ENCODE results near the gene SCAMP5. TPM values are rescaled to one million over a fixed set of nuclear protein-coding genes. Genes with fewer than 3 reads are reported as not detected.

The SCAMP5 gene
- total RNA-seq, 3 donors from 2014 or later (not counting 1 experiment from before 2014, with no cell fraction given): 0.09 to 2.7 (median 0.54) TPM

- Mint-ChIP-seq H3K9me3 (peaks cover 0 to 3% of the 10 kb centered on the region in 2 donors), H3K27ac (no peak overlapping the region), H3K4me1 (peaks cover 25 to 35% of the 10 kb centered on the region in 2 donors), H3K4me3 (no peak overlapping the region), H3K27me3 (ENCODE audit: low read depth in 2 of 2) (no peaks in the 10 kb centered on the region), H3K36me3 (peaks cover 6% of the 10 kb centered on the region)
- H3K4me3 ChIP-seq (ENCODE audit: low read length): no peak overlapping the region
- WGBS (ENCODE audit: insufficient coverage): 86% methylated on average over 4 of the region's 4 CpGs
- no peaks in the 10 kb centered on the region for H3K36me3 ChIP-seq (ENCODE audit: control insufficient read depth, insufficient read depth, low read length)
- H3K27me3 ChIP-seq (ENCODE audit: control insufficient read depth, insufficient read depth, low read length): no peaks in the 10 kb centered on the region
- no peak overlapping the region for H3K27ac ChIP-seq (ENCODE audit: low read length)
- DNase-seq (no peak), ATAC-seq (no peak)
- no peak for TF ChIP-seq CTCF (IDR thresholded peaks at IDR 0.05)
- peaks cover 49% of the 10 kb centered on the region for H3K4me1 ChIP-seq (ENCODE audit: control insufficient read depth, insufficient read depth, low read length)
- H3K9me3 ChIP-seq (ENCODE audit: control insufficient read depth, insufficient read depth, low read length): no peaks in the 10 kb centered on the region
- intact Hi-C loops (cut with micrococcal nuclease): no loop called here
Measured at GRCh38 chr15:75070674-75071073, 75.3 kb downstream of the SCAMP5 start.

Other genes starting within 250 kb of the SCAMP5 start
- gene CYP1A2, start 246.7 kb upstream of the SCAMP5 start, total RNA-seq: not detected
- 100 to 1,000 TPM; 282 to 334 (median 287) TPM for gene CSK, start 213.5 kb upstream of the SCAMP5 start, total RNA-seq
- gene LMAN1L, start 182.7 kb upstream of the SCAMP5 start, total RNA-seq: 1 to 10 TPM in 1 of 3 donors, under 1 TPM in 2; 0.72 to 1.1 (median 0.94) TPM
- under 1 TPM in 2 of 3 donors, not detected in 1; 0.16 to 0.93 TPM for gene CPLX3, start 168.9 kb upstream of the SCAMP5 start, total RNA-seq
- 10 to 100 TPM; 54.8 to 75.1 (median 64.7) TPM for gene ULK3, start 152.4 kb upstream of the SCAMP5 start, total RNA-seq
- gene SCAMP2, start 122.2 kb upstream of the SCAMP5 start, total RNA-seq: 100 to 1,000 TPM in 1 of 3 donors, 10 to 100 TPM in 2; 78.8 to 101 (median 92.8) TPM
- 10 to 100 TPM; 15.7 to 20.4 (median 18.8) TPM for gene MPI, start 105.5 kb upstream of the SCAMP5 start, total RNA-seq
- 100 to 1,000 TPM in 1 of 3 donors, 10 to 100 TPM in 2; 63.5 to 107 (median 69.0) TPM for gene FAM219B, start 88.7 kb upstream of the SCAMP5 start, total RNA-seq
- 10 to 100 TPM; 69.7 to 90.0 (median 76.9) TPM for gene COX5A, start 57.5 kb upstream of the SCAMP5 start, total RNA-seq
- gene RPP25, start 38.8 kb upstream of the SCAMP5 start, total RNA-seq: under 1 TPM; 0.21 to 0.84 (median 0.50) TPM
- gene PPCDC, start 28.0 kb downstream of the SCAMP5 start, total RNA-seq: 10 to 100 TPM; 21.3 to 32.3 (median 27.0) TPM
- gene C15orf39, start 206.3 kb downstream of the SCAMP5 start, total RNA-seq: 10 to 100 TPM; 63.5 to 89.2 (median 70.1) TPM